IMR-90 (cell line): Measurements from ENCODE around the gene ASPG. TPM values are rescaled to one million over a fixed set of nuclear protein-coding genes. Genes with fewer than 3 reads are reported as not detected.
"Not testable (repeated sequence)": the region's sequence is repeated elsewhere in the genome, so short reads cannot be mapped to it uniquely, and the experiment has no call there.

Source experiments
- ATAC-seq: fragments of 200-7000 bp; cut with Tn5 transposase; 2 replicates; pipeline ENCODE4 v1.9.1; 2020; ENCODE audit warnings: low read depth, mild to moderate bottlenecking, moderate library complexity
- BruUV-seq: library from RNA; stranded (reverse); fragments of 400-500 nt; replicated peaks from 2 replicates; lab custom pipeline; 2021; lab: Mats Ljungman, UMichigan
- CTCF ChIA-PET: fragments of 300-600 bp; formaldehyde crosslinking; extraction: SDS; loops from one replicate; lab custom pipeline; 2021; ENCODE audit warnings: antibody characterized with exemption; lab: Yijun Ruan, JAX
- POLR2A ChIA-PET: fragments of 300-600 bp; sonication (Branson Sonifier 250); formaldehyde crosslinking; loops from one replicate; lab custom pipeline; 2022; ENCODE audit warnings: antibody characterized with exemption; ENCODE audit not compliant: unreplicated experiment; lab: Charles Lee
- DNase-seq: peaks from one replicate; pipeline ENCODE4 v3.0.0; 2013
- H2AFZ ChIP-seq: replicated peaks from 2 replicates; pipeline ENCODE3; 2013; ENCODE audit warnings: low read length, mild to moderate bottlenecking; ENCODE audit not compliant: poor library complexity
- H2AK5ac ChIP-seq: 2 replicates; pipeline ENCODE4 v1.6.1; 2013; ENCODE audit warnings: low read depth, low read length, inconsistent platforms
- H2AK9ac ChIP-seq: replicated peaks from 2 replicates; pipeline ENCODE3; 2013; ENCODE audit warnings: mild to moderate bottlenecking, low read depth, low read length, moderate library complexity; ENCODE audit not compliant: poor library complexity
- H2BK120ac ChIP-seq: 2 replicates; pipeline ENCODE4 v1.6.1; 2013; ENCODE audit warnings: low read depth, low read length, inconsistent platforms
- H2BK15ac ChIP-seq: 3 replicates; pipeline ENCODE4 v1.6.1; 2013; ENCODE audit warnings: low read depth, low read length, inconsistent platforms
- H2BK20ac ChIP-seq: 2 replicates; pipeline ENCODE4 v1.6.1; 2013; ENCODE audit warnings: low read depth, mild to moderate bottlenecking, inconsistent platforms, low read length, moderate library complexity
- H2BK5ac ChIP-seq: 2 replicates; pipeline ENCODE4 v1.6.1; 2013; ENCODE audit warnings: mild to moderate bottlenecking, low read depth, low read length, inconsistent platforms; ENCODE audit not compliant: poor library complexity, severe bottlenecking
- H3K14ac ChIP-seq: replicated peaks from 2 replicates; pipeline ENCODE4 v1.6.1; 2013; ENCODE audit warnings: low read depth, low read length, inconsistent platforms
- H3K18ac ChIP-seq: 2 replicates; pipeline ENCODE4 v1.6.1; 2013; ENCODE audit warnings: low read depth, low read length, control low read depth
- H3K23ac ChIP-seq: 2 replicates; pipeline ENCODE4 v1.6.1; 2013; ENCODE audit warnings: low read depth, low read length, inconsistent platforms
- H3K27ac ChIP-seq: 2 replicates; pipeline ENCODE4 v1.5.1; 2013; ENCODE audit warnings: mild to moderate bottlenecking, control low read depth, low read length; ENCODE audit not compliant: insufficient read depth
- H3K27me3 ChIP-seq: 2 replicates; pipeline ENCODE4 v1.6.1; 2013; ENCODE audit warnings: low read length; ENCODE audit not compliant: control insufficient read depth, insufficient read depth
- H3K36me3 ChIP-seq: 2 replicates; pipeline ENCODE4 v1.6.1; 2013; ENCODE audit warnings: low read length, mixed read lengths; ENCODE audit not compliant: control insufficient read depth, insufficient read depth
- H3K4ac ChIP-seq: 2 replicates; pipeline ENCODE4 v1.6.1; 2013; ENCODE audit warnings: low read depth, low read length, inconsistent platforms
- H3K4me1 ChIP-seq: 2 replicates; pipeline ENCODE4 v1.6.1; 2013; ENCODE audit warnings: low read length, mixed read lengths; ENCODE audit not compliant: control insufficient read depth, insufficient read depth
- H3K4me2 ChIP-seq: 2 replicates; pipeline ENCODE4 v1.6.1; 2013; ENCODE audit warnings: low read depth, mild to moderate bottlenecking, control low read depth, low read length, moderate library complexity
- H3K4me3 ChIP-seq: 2 replicates; pipeline ENCODE4 v1.5.1; 2013; ENCODE audit warnings: low read depth, mild to moderate bottlenecking, control low read depth, low read length, moderate library complexity; ENCODE audit not compliant: insufficient read depth
- H3K56ac ChIP-seq: 2 replicates; pipeline ENCODE4 v1.6.1; 2013; ENCODE audit warnings: low read length, inconsistent platforms; ENCODE audit not compliant: insufficient read depth; ENCODE audit errors: extremely low read depth
- H3K79me1 ChIP-seq, 2 experiments: 2 replicates each; pipeline ENCODE4 v1.6.1; 2013; ENCODE audit warnings: low read length in 2 of 2, inconsistent platforms in 1 of 2, low read depth in 1 of 2
- H3K9ac ChIP-seq: 2 replicates; pipeline ENCODE4 v1.6.1; 2013; ENCODE audit warnings: low read depth, low read length, control low read depth
- H3K9me1 ChIP-seq: 2 replicates; pipeline ENCODE4 v1.6.1; 2013; ENCODE audit warnings: low read length, inconsistent platforms; ENCODE audit not compliant: insufficient read depth
- H3K9me3 ChIP-seq: 2 replicates; pipeline ENCODE4 v1.6.1; 2013; ENCODE audit warnings: low read length; ENCODE audit not compliant: control insufficient read depth, insufficient read depth
- H4K20me1 ChIP-seq: 2 replicates; pipeline ENCODE4 v1.6.1; 2013; ENCODE audit warnings: low read length, inconsistent platforms; ENCODE audit not compliant: insufficient read depth
- H4K5ac ChIP-seq: 2 replicates; pipeline ENCODE4 v1.6.1; 2013; ENCODE audit warnings: mild to moderate bottlenecking, low read depth, low read length, control low read depth
- H4K8ac ChIP-seq, 2 experiments: 2 replicates each; pipeline ENCODE4 v1.6.1; 2013; ENCODE audit warnings: low read depth in 2 of 2, low read length in 2 of 2, control low read depth in 1 of 2, inconsistent platforms in 1 of 2
- H4K91ac ChIP-seq: 2 replicates; pipeline ENCODE4 v1.6.1; 2013; ENCODE audit warnings: low read depth, low read length, inconsistent platforms; ENCODE audit not compliant: insufficient read depth
- FOS ChIP-seq: fragments of 150-350 bp; IDR thresholded peaks from 2 replicates; pipeline ENCODE4 v1.6.1; 2016; ENCODE audit warnings: low read depth, low read length
- NFE2L2 ChIP-seq: fragments of 150-350 bp; IDR thresholded peaks from 2 replicates; pipeline ENCODE4 v1.6.1; 2016; ENCODE audit warnings: low read depth, mild to moderate bottlenecking, low read length
- WGBS, 2 experiments: methylation state at CpG; one replicate each; pipeline versions ENCODE4 v1.1.5 to v1.1.7; 2013; ENCODE audit warnings: missing lambda C conversion rate in 2 of 2; ENCODE audit not compliant: insufficient read length in 1 of 2; ENCODE audit errors: extremely low coverage in 2 of 2; 5-methylcytosine and 5-hydroxymethylcytosine counted together
- dilution Hi-C: fragments of 300-500 bp; cut with HindIII; formaldehyde crosslinking; loops from one replicate; pipeline ENCODE4 v1.14.3; 2018; ENCODE audit warnings: low sequenced_read_pairs; ENCODE audit not compliant: unreplicated experiment
- in situ Hi-C: fragments of 300-500 bp; cut with MboI; formaldehyde crosslinking; loops from 3 replicates; pipeline ENCODE4 v1.14.3; 2019; ENCODE audit warnings: low sequenced_read_pairs, inconsistent platforms, mixed read lengths
- intact Hi-C: fragments of 100-400 bp; cut with micrococcal nuclease; formaldehyde crosslinking; loops from 2 replicates; pipeline ENCODE4 v1.10.0; 2022
- polyA plus RNA-seq, 3 experiments: library from polyadenylated mRNA; depleted of rRNA; stranded (reverse); fragments of >200 nt; gene quantifications; 2 replicates each; pipeline ENCODE4 v1.2.3, GENCODE V29; 2012; ENCODE audit warnings: low replicate concordance in 1 of 3
- total RNA-seq: library from RNA; depleted of rRNA; stranded (reverse); fragments of >200 nt; gene quantifications from 2 replicates; pipeline ENCODE4 v1.2.3, GENCODE V29; 2012
- TF ChIP-seq, protein P1 (sequence below): fragments of 150-350 bp; IDR thresholded peaks from 2 replicates; pipeline ENCODE4 v1.6.1; 2016; ENCODE audit warnings: low read depth, mild to moderate bottlenecking, low read length, moderate library complexity, borderline replicate concordance

The ASPG gene
- total and polyA plus RNA-seq, 2 of the 4 experiments (the other 2 are of a cell fraction), result not detected

- TF ChIP-seq FOS, result no peak
- no peak for TF ChIP-seq NFE2L2
- TF ChIP-seq, protein P1, sequence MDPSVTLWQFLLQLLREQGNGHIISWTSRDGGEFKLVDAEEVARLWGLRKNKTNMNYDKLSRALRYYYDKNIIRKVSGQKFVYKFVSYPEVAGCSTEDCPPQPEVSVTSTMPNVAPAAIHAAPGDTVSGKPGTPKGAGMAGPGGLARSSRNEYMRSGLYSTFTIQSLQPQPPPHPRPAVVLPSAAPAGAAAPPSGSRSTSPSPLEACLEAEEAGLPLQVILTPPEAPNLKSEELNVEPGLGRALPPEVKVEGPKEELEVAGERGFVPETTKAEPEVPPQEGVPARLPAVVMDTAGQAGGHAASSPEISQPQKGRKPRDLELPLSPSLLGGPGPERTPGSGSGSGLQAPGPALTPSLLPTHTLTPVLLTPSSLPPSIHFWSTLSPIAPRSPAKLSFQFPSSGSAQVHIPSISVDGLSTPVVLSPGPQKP, result no peak
- Histone ChIP-seq H3K4me2 (no peak overlapping the region), H3K23ac (no peak overlapping the region), H3K9me1 (no peaks in the 10 kb centered on the region), H2BK15ac (no peak overlapping the region), H3K79me1 (no peaks in the 10 kb centered on the region), H2AFZ (no peak overlapping the region), H3K27me3 (no peaks in the 10 kb centered on the region), H2BK20ac (no peak overlapping the region), H3K56ac (no peak overlapping the region), H4K20me1 (no peaks in the 10 kb centered on the region), H2BK5ac (no peak overlapping the region), H2BK120ac (no peak overlapping the region), H3K36me3 (no peaks in the 10 kb centered on the region), H2AK5ac (no peak overlapping the region), H3K27ac (no peak overlapping the region), H2AK9ac (no peak overlapping the region), H3K4ac (no peak overlapping the region), H4K8ac (no peak overlapping the region), H4K5ac (no peak overlapping the region), H3K4me1 (no peaks in the 10 kb centered on the region), H3K4me3 (no peak overlapping the region), H3K9ac (no peak overlapping the region), H3K14ac (no peak overlapping the region), H4K91ac (no peak overlapping the region), H3K9me3 (peaks cover 3% of the 10 kb centered on the region), H3K18ac (no peak overlapping the region)
- DNase-seq, result no peak
- 65% methylated on average over 7 of the region's 21 CpGs; no CpG with 5 or more reads in 1 of the 2 experiments for WGBS, 2 experiments
- intact Hi-C loops, result no loop called here
- in situ Hi-C loops, result no loop called here
- ATAC-seq, result no peak
- no TSS peak for BruUV-seq
- dilution Hi-C loops, result no loop called here
- CTCF ChIA-PET, result no interaction called here
- POLR2A ChIA-PET, result no interaction called here
Measured at GRCh38 chr14:104152686-104153393, 67.3 kb downstream of the ASPG start.

DNA sequence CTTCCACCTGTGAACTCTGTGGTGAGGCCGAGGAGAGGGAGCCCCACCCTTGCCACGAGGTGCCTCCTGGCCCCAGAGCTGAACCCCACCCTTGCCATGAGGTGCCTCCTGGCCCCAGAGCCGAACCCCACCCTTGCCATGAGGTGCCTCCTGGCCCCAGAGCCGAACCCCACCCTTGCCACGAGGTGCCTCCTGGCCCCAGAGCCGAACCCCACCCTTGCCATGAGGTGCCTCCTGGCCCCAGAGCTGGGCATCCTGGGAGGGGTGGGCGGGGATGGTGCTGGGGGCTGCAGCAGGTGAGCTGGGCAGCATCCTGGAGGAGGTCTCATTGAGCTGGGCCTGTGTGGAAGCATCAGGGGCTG, 67.9 kb downstream of the ASPG start:
- in situ Hi-C loops, H3K9me1 ChIP-seq, H4K8ac ChIP-seq, intact Hi-C loops, H3K4ac ChIP-seq, H3K79me1 ChIP-seq, H2AK9ac ChIP-seq, H3K4me3 ChIP-seq, H3K56ac ChIP-seq, H2BK120ac ChIP-seq, H3K4me1 ChIP-seq, CTCF ChIA-PET, H2AK5ac ChIP-seq, H2BK5ac ChIP-seq, H3K27ac ChIP-seq, dilution Hi-C loops, H3K36me3 ChIP-seq, POLR2A ChIA-PET, H4K5ac ChIP-seq, H3K18ac ChIP-seq, H4K20me1 ChIP-seq, H2BK15ac ChIP-seq, H3K27me3 ChIP-seq, ATAC-seq, H3K14ac ChIP-seq, H3K23ac ChIP-seq, H3K4me2 ChIP-seq, DNase-seq, H3K9ac ChIP-seq, H2BK20ac ChIP-seq, BruUV-seq, H2AFZ ChIP-seq, H4K91ac ChIP-seq, H3K9me3 ChIP-seq: not testable (repeated sequence)
- 30% methylated on average over 2 of the region's 7 CpGs; no CpG with 5 or more reads in 1 of the 2 experiments for WGBS, 2 experiments
